GM19438 (cell line): ENCODE results near the gene SYT17.

Experiments used
- ATAC-seq: cut with Tn5 transposase; IDR thresholded peaks from one replicate; pipeline ENCODE4 v1.9.1; 2021; ENCODE audit warnings: low read depth; ENCODE audit not compliant: unreplicated experiment

SYT17 gene

DNA sequence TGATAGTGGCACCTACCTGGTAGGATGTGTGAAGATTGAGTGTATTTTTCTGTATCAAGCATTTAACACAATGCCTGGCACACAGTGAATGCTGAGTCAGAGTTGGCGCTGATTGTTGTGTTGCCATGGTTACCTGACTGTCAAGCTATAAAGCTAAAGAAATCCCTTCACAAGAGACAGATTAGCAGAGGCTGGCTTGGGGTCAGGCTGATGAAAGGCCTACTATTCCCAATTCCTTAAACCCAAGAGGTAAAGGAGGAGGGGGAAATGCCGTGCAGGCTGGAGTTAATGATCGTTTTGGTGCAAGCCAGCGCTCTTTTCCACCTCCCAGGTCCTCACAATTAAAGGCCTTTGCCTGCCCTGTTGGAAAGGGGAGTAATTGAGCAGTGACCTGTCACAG lies 123.4 kb downstream of the SYT17 start:
- no peak for ATAC-seq

DNA sequence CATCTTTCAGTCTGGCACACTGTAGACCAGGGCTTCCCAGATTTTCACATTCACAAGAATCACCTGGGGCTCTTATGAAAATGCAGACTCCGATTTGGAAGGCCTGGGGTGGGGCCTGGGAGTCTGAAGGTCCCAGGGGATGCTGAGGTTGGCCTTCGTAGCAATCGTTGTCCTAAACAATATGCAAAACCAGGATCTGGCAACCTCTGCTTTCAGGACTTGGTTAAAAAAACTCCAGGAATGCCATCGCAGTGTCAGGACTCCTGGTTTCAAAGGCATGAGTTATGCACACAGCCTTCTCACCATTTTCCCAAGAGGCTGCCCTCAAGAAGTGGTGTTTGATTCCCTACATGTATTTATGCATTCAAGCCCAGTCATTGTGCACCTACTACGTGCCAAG lies 124.1 kb downstream of the SYT17 start:
- ATAC-seq = no peak

DNA sequence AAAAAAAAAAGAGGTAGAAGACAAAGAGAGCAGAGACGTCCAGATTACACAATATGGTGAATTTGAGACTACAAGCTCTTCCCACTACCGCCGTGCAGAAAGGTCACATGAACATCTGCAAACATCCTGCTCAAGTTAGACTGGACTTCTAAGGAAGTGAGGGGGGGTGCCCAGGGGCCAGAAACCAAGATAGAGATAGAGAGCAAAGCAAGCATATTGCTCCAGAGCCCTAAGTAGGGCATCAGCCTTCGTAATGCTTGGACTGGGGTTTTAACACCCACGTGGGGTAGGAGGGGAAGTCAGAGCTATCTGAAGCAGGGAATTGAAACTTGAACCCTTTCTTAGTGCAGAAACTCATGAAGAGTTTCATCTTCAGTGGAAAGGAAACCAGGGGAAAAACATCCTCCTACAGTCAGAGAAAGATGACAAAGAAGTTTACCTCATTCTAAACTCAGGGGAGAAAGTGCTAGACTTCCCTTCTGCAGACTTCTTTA lies 126.2 kb downstream of the SYT17 start:
- peak; percentile 68 for ATAC-seq

DNA sequence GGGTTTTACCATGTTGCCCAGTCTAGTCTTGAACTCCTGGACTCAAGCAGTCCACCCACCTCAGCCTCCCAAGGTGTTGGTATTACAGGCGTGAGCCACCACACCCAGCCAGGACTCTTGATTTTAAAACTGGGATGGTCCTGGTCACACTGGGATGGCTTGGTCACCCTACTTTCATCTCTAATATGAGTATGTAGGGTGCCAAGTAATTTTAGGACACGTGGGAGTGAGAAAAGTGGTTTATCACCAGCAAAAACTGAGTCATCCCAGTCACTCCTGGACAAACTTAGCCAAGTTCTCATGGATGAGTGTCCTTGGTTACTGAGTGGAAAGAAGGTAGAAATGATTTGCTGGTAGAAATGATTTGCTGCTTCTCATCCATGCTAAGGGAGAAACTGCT lies 127.4 kb downstream of the SYT17 start:
- no peak for ATAC-seq

DNA sequence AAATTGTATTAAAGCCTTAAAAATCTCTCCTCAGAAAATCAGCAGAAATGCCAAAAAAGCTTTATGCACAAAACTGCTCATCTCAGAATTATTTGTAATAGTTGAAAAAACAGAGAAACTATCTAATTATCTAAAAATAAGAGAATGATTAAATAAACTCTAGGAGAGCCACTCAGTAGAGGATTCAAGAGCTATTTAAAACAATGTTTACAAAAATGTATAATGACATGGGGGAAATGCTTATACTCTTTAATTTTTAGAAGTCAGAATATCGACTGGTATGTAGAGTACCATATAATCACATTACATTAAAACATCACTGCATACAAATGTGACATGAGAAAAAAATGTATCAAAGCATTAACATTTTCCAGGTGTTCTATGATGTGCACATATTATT lies 129.4 kb downstream of the SYT17 start:
- ATAC-seq = no peak

DNA sequence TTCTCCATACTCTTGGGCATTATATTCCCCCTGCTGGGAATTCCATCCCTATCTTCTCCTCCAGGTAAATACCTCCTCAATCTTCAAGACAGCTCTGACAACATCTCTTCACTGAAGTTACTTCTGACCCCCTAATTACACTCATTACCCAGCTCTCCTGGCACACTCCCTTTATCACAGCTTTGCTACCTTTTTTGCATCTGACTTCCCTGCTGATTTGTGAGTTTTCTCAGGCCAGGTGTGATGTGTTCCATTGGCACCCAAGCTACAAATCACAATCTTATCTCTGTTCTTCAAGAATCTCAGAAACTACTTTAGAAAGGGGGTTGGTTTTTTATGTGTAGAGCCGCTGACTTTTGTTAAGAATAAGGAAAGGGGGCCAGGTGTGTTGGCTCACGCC lies 131.5 kb downstream of the SYT17 start:
- no peak for ATAC-seq

DNA sequence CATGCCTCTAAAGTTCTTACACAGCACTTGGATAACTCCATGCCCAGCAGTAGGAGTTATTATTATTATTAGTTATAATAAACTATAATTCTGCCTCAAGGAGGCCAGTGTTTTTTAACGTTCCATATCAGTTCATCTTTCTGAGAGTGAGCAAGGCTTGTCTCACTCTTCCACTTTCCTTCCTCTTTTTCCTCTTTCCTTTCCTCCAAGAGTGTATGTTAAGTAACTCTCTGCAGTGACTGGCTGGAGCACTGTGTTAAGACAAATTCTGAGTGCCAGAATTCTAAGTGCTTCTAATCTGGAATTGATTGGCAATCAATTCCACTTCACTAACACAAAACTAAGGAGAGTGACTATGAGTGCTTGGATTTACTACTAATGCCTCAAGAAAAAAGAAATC lies 133.9 kb downstream of the SYT17 start:
- ATAC-seq = no peak

DNA sequence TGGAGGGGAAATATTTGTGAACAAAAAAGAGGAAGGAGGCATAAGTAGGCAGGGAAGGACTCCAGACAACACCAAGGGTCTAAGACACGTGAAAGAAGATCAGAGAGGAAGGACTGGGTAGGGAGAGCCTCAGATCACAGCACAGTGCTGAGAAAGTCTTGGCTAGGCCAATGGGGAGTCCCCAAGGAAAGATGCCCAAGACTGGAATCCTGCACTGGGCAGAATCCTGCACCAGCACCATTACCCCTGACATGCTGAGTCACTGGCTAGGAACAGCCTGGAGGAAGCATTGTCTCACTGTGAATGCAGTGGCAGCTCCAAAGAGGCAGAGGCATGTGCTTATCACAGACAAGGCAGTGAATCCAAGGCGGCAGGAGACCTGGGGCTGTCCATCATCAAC lies 136.7 kb downstream of the SYT17 start:
- no peak for ATAC-seq

DNA sequence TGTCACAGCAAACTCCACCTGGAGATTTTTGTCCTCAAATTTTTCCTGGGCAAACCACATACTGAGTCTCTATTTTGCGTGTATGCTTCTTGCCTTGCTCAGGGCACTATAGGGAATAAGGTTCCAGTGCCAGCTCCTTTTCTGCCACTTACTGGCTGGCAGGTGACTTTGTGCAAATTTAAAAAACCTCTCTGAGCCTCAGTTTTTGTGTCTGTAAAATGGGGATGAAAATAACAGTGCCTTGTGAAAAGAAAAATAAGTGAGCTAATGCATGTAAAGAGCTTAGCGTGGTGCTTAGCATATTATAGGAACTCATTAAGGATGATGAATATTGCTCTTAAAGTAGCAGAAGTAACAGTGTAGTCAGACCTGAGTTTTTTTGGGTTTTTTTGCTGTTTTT lies 137.4 kb downstream of the SYT17 start:
- ATAC-seq = no peak

DNA sequence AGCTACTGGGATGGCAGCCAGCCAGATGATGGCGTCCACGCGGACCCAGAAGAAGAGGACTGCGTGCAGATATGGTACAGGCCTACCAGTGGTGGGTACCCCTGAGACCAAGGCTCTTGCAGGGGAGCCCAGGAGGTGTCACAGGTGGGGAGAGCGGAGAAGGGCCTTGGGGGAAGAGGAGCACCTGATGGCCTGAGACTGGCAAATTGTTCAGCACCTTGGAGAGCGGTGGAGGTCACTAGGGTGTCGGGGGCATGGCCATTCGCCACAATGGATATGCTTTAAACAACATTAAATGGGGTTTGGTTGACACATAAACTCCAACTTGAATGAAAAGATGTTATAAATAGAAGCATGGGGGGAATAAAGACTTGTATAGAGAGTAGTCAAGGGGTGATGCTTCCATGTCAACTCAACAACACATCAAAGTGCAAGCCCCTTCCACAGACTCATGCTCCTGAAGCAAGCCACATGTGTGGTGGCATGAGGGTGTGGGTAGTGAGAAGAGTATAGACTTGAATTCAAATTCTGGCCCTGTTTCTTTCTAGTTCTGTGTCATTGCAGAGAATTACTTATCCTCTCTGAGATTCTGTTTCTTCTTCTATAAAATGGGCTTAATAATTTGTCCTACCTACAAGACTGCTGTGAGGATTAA lies 139.7 kb downstream of the SYT17 start:
- ATAC-seq = no peak

DNA sequence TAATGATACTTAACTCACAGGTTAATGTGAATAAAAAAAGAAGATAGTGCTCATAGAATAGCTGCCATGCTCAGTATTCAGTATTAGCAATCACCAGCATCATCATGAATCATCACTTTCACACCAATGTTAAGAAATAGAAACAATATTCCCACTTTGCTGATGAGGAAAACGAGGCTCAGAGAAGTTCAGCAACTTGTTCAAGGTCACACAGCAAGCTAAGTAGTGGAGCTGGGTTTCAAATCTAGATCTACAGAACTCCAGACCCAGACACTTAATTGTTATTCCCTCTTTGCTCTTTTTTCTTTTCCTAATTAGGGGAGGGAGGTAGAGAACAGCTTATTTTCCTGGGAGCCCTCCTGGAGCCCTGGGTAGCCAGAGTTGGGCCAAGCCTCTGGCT lies 140.4 kb downstream of the SYT17 start:
- ATAC-seq = no peak

DNA sequence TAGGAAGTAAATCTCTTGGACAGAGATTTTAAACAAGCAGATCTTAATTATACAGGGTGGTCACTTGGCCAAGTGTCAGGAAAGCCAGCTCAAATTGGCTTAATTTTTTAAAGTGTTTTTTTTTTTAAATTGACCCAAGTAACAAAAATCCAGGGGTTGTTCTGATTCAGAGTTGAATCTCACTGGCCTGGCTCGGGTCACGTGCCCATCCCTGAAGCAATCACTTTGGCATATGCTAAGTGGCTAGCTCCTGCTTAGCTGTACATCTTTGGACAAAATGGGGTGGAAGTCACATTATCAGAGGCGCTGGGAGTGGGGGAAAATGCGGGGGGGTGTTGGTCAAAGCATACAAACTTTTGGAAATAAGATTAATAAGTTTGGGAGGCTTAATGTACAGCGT lies 141.1 kb downstream of the SYT17 start:
- ATAC-seq = no peak

DNA sequence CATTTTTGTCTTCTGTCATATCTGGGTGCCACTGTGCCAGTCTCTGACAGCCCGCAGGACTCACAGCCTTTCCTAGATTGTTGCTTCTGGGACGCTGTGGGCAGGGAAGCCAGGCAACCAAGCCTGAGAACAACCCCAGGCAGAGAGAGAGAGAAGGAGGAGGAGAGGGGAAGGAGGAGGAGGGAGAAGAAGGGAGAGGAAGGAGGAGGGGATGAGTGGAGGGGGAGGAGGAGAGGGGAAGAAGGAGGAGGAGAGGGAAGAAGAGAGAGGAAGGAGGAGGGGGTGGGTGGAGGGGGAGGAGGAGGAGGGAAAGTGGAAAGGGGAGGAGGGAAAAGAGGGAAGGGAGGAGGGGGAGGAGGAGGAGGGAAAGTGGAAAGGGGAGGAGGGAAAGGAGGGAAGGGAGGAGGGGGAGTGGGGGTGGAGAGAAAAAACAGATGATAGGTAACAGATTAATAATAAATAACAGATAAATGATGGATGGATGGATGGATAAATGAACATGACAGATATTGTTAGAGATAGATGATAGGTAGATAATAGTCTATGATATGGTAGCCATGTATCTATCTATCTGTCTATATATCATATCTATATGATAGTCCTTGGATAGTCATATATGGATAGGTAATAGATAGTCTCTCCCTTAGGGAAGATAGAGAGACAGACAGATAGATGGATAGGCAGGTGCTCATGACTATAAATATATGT lies 146.8 kb downstream of the SYT17 start:
- ATAC-seq = no peak

DNA sequence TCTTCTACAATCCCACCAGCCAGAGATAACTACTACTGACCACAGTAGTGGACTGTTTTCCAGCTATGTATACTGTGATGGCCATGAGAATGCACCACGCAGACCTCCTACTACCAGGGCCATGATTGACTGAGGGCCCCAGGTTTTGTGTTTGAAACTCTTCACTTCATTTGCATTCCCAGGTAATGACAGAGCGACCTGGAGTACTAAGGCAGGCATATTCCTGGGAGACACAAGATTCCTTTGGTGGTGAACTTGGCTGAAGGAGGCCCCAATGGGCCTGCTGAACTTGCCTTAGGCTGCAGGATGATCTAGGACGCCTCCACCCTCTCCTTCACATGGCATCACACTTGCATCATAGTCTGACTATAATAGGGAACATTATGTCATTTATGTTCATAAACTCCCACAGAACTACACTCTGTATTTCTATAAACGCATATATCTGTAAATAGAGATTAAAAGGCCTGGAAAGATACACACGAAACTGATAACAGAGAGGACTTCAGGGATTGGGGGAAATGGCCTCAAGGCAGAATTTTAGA lies 147.9 kb downstream of the SYT17 start:
- no peak for ATAC-seq

DNA sequence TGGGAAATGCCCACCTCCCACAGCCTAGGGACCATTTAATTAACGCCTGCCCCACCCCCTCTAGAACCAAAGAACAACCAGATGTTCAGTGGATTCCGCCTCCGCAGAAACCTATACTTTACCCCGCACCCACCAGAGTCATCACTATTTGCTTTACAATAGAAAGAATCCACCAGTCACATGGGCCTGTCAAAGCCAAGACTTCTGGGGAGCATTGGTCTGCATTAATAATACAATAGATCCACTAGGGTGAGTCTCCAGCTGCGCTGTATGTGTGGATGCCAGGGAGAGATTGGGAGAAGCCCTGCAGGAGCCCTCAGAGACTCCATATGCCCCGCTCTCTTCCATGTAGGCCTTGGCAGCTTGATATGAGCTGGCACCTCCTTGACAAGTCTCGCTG lies 148.8 kb downstream of the SYT17 start:
- no peak for ATAC-seq
